GM19238 (cell line): Measurements from ENCODE around the gene ANKMY1.

Experiments
- DNase-seq: peaks from one replicate; pipeline ENCODE4 v3.0.0; 2011; ENCODE audit warnings: low spot score; ENCODE audit not compliant: insufficient read length

ANKMY1 gene

DNA sequence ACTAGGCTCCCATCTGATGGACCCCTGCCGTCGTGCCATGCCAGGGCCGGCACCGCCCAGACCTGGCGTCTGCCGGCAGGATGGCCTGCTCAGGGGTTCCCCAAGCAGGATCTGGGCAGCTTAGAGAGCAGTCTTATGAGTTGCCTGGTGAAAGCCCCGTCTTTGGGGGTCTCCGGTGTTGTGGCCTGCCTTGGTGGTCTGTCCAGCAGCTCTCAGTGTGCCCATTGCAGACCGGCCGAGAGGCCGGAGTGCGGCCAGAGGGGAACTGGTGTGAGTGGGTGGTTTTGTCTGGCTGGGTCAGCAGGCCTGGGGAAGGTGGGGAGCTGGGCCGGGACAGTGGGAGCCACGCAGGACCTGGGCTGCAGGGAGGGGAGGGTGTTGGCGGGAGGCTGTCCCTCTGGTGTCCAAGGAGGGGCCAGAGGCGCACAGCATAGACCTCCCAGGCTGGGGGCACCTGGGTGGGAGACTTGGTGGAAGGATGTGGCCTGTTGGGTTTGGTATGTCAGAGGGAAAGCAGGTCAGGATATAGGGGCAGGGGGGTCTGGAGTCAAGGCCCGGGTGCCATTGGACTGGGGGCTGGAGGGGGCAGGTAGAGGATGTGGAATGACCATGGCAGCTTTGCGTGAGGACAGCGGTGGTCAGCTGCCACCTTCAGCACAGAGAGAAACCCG, 105.9 kb downstream of the ANKMY1 start:
- DNase-seq = no peak

DNA sequence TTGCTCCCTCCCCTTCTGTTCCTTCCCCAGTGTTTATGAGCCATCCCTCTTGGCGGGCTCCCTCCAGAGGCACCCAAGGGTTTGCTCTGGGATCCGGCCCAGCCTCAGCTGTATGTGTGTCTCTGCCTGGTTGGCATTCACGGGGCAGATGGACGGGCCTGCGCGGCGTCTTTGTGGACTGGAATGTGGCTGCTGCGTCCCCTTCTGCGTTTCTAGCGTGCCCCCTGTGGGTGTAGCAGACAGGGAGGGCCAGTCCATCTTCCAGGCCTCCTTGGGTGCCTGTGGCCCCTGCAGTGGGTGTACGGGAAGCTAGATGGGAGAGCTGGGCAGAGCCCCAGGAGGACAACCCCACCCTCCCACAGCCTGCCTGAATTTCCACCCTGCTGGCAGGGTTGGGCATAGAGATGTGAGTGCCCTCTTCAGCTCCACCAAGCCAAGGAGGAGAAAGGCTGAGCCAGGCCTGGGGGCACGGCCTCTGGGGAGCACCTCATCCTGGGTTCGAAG, 106.6 kb downstream of the ANKMY1 start:
- no peak for DNase-seq

DNA sequence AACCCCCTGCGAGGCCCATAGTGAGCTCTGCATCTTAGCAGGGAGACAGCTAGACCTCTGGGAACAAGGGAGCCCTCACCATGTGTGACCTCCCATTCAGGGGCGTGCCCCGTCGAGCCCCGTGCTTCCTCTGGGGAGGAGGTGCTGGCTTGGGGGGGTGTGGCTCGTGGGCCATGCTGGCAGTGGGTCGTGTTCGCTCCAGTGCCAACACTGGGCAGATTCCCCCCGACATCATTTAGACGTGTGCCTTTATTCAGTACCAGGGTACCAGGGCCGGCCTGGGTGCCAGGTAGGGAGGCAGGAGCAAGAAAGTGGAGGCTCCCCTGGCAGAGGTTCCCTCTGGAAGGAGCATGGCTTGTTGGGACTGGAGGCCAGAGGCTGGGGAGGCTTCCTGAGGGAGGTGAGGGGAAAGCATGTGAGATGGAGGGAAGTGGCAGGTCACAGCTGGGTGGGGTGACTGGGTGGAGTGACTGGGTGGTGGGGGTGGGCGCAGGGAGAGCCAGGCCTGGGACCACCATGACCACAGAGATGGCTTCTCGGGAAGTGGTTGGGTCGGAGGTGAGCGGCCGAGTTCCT, 107.2 kb downstream of the ANKMY1 start:
- no peak for DNase-seq

GRCh38 chr2:240449764-240450531, 107.8 kb downstream of the ANKMY1 start:
- no peak for DNase-seq

GRCh38 chr2:240448387-240449274, 109.2 kb downstream of the ANKMY1 start:
- no peak for DNase-seq

GRCh38 chr2:240447934-240448333, 109.9 kb downstream of the ANKMY1 start:
- DNase-seq = no peak

GRCh38 chr2:240447331-240447730, 110.5 kb downstream of the ANKMY1 start:
- DNase-seq = no peak

GRCh38 chr2:240446664-240447175, 111.1 kb downstream of the ANKMY1 start:
- DNase-seq = no peak

DNA sequence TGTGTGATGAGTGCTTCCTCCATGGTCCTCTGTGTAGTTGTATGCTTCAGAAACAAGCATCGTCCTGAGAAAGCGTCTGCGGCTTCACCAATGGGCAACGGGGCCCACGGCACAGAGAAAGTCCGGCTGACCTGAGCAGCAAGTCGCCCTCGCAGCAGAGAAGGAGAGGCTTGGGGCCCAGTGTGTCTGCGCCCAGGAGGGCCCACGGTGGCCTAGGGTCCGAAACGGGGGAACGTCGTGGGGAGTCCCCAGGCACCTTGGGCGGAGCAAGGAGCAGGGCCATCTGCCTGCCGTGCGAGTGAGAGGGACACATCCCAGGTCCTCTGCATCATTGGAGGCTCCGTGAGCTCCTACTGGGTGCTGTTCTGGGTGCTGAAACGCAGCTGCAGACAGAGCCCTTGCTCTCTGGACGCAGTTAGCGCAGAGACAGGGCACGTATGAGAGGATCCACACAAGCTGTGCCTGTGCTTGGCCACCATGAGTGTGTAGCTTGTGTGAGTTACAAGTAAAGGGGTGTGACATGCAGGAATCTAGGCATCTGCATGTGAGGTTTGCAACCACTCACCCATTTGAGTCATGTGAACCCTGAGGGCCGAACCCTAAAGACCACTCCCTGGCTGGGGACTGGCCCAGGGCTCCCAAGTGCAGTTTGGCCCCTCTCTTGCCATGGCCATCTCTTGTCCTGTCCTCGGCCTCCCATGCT, 111.7 kb downstream of the ANKMY1 start:
- no peak for DNase-seq

DNA sequence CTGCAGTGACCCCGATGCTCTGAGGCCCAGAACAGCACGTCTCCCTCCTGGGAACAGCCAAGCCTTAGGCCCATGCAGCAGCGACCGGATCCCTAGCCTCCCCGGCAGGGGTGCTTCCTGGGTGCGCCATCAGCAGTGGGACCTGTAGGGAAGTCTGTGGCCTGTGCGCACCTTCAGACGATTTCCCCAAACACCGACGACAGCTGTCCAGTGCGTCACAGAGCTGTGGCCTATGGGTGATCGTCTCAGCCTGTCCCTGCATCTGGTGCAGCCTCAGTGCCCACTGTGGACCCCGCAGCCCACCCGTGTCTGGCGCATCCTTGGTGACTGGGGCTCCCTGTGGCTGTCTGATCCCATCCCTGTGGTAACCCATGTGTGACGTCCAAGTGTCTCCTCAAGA, 113.3 kb downstream of the ANKMY1 start:
- DNase-seq = no peak

- no peak for DNase-seq
Measured at GRCh38 chr2:240443891-240444301, 113.9 kb downstream of the ANKMY1 start.

DNA sequence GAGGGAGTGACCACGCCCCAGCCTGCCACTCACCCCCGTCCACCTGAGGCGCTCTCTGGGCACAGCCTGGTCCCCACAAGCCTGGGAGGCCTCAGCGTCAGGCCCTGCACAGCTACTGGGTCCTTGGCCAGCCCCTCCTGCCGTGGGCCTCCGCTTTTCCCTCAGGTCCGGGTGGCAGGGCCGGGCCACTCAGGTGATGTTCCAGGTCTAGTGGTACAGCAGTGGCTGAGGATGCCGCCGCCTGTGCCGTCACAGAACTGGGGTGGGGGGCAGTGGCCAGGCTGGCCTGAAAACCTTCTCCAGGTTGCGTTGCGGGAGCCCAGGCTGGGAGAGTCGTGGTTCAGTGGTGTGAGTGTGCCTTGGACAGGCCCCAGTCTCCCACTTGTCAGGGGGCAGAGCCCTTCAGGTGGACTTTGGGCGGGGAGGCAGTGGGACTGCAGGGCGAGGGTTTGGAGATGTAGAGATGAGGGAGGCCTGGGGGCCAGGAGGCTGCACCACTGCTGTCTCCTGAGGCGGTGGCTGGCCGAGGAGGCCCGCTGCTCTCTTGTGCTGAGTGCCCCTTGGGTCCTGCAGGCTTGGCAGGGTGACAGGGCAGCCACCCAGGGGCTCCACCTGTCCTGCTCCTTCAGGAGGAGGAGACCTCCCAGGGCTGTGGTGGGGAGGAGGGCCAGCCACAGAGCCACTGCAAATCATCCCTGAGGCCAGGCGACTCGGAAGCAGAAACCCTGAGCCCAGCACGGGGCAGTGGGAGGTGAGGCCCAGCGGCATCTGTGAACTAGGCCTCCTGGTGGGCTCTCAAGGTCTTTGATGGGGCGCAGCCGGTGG, 114.7 kb downstream of the ANKMY1 start:
- no peak for DNase-seq

GRCh38 chr2:240441993-240442411, 115.8 kb downstream of the ANKMY1 start:
- DNase-seq = no peak

DNA sequence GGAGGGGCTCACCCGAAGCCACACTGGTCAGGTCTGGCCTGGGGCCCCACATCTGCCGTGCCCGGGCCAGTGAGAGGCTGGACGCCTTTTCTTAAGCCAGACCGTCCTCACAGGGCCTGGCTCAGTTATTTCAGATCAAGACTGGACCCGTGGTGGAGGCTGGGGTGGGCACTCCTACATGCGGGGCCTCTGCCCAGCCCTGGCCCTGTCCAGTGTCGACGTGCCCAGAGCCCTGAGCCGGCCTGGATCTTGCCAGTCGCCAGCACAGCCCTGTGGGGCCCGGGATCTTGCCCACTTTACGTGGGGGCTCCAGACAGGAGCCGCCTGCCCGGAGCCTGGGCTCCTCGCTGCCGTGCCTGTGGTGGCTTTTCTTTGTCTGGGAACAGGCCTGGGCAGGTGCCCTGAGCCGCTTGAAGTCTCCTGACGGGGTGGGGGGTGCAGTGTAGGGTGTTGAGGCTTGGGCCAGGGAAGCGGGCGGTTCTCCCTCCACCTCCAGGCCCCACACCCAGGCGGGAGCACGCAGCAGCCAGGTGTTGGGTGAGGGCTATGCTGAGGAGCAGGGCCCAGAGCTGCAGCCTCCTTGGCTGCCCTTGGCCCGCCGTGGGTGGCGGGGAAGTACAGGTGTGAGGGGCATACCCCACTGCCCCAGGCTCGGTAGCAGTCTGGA, 116.3 kb downstream of the ANKMY1 start:
- DNase-seq = no peak

- DNase-seq = no peak
Measured at GRCh38 chr2:240440704-240441320, 117.0 kb downstream of the ANKMY1 start.

GRCh38 chr2:240440251-240440650, 117.5 kb downstream of the ANKMY1 start:
- no peak for DNase-seq

- DNase-seq = no peak
Measured at GRCh38 chr2:240439698-240440151, 118.1 kb downstream of the ANKMY1 start.
